ENCODE data around the gene KMT2B. TPM values are rescaled to one million over a fixed set of nuclear protein-coding genes. Genes with fewer than 3 reads are reported as not detected.

Gene KMT2B
- total and polyA plus RNA-seq, 9 of the 15 experiments (the other 6 are each of a cell fraction or from before 2014, with no cell fraction given) = 0.63 to 43.9 (median 8.1) TPM

GRCh38 chr19:35738021-35738886, 20.5 kb downstream of the KMT2B start:
- Histone ChIP-seq H3K9ac (ENCODE audit: insufficient read depth in 1 of 2, low read depth in 2 of 2, low read length in 2 of 2) (peak overlapping the region in 1 of 2 experiments; percentile 21; a peak in 1 of 4 replicates), H3K4me3 (no peak overlapping the region), H3K36me3 (ENCODE audit: control insufficient read depth, insufficient read depth, low read length) (peaks cover 70% of the 10 kb centered on the region; the same call in 2 of the 3 replicates), H3K27me3 (ENCODE audit: control insufficient read depth in 2 of 2, insufficient read depth in 2 of 2, low read length in 2 of 2) (no peaks in the 10 kb centered on the region), H3K9me3 (replicated peaks; ENCODE audit: control insufficient read depth, insufficient read depth, low read depth, low read length) (no peaks in the 10 kb centered on the region), H3K79me2 (ENCODE audit: control insufficient read depth, insufficient read depth, low read length) (no peaks in the 10 kb centered on the region; the same call in 2 of the 3 replicates), H3K9me1 (ENCODE audit: control insufficient read depth, insufficient read depth, low read length) (no peaks in the 10 kb centered on the region), H3K4me2 (ENCODE audit: insufficient read depth, low read length) (no peak overlapping the region), H4K20me1 (replicated peaks; ENCODE audit: control insufficient read depth, insufficient read depth, low read length) (no peaks in the 10 kb centered on the region), H3K27ac (ENCODE audit: extremely low read depth, low read depth, low read length) (no peak overlapping the region), H2AFZ (ENCODE audit: low read depth, low read length) (no peak overlapping the region), H3K4me1 (replicated peaks in 1 of 2; ENCODE audit: control insufficient read depth in 2 of 2, insufficient read depth in 2 of 2, low read length in 2 of 2) (peaks cover 15 to 43% of the 10 kb centered on the region in 2 experiments; a peak in 4 of 5 replicates)
- FAIRE-seq (no peak), DNase-seq (ENCODE audit: extremely low read depth in 1 of 4, low spot score in 3 of 4) (no peak), ATAC-seq (no peak)
- ChIA-PET POLR2A (interaction anchor here (1.4 to 2.7 kb wide), 3 partner anchors 10 to 18 kb away, joined by 5 to 19 read pairs (median 7); no protein-coding TSS in a partner anchor), CTCF (ENCODE audit: low intra/inter-chr PET ratio) (no interaction called here)
- TF ChIP-seq CTCF (IDR thresholded peaks at IDR 0.05 in 2 of 3, conservative IDR thresholded peaks at IDR 0.05 in 1 of 3; ENCODE audit: insufficient read depth in 2 of 3, low read depth in 1 of 3, low read length in 3 of 3) (no peak), ZBTB33 (CRISPR knock-in tag; IDR thresholded peaks at IDR 0.05) (peak; percentile 23; the same call in 1 of the 2 replicates), MLLT1 (IDR thresholded peaks at IDR 0.05) (peak in 1 of 2 experiments; percentile 55; a peak in 1 of 4 replicates), ZBTB7A (IDR thresholded peaks at IDR 0.05; ENCODE audit: borderline replicate concordance, control insufficient read depth, low read depth, low read length) (0 out of 2 replicates have a peak, but pooled peaks have one; percentile 15)
- in situ Hi-C loops (cut with MboI) = no loop called here
- intact Hi-C loops (cut with micrococcal nuclease) = no loop called here
- TSS peak; percentile 47 for BruUV-seq (replicated peaks)
- whole genome bisulfite sequencing (ENCODE audit: insufficient coverage, low coverage, missing lambda C conversion rate) = 92% methylated on average over 36 of the region's 37 CpGs

Measured in K562 (cell line).